Peyer's patch (tissue), 4 donors: Measurements from ENCODE around the gene ARHGAP15. TPM values are rescaled to one million over a fixed set of nuclear protein-coding genes. Genes with fewer than 3 reads are reported as not detected.

Experiments used
- DNase-seq, 3 donors: peaks; one replicate each; pipeline ENCODE4 v3.0.0-alpha.2; 2017 to 2019
- H3K27ac ChIP-seq, 4 donors: fragments of 200-600 bp; sonication (generic); one replicate each; pipeline ENCODE4 v1.5.1; 2016 to 2019
- H3K27me3 ChIP-seq, 2 donors: fragments of 200-600 bp; sonication (generic); one replicate each; pipeline ENCODE4 v1.5.1; 2019
- H3K36me3 ChIP-seq, 3 donors: fragments of 200-600 bp; sonication (generic); one replicate each; pipeline ENCODE4 v1.5.1; 2016 to 2019
- H3K4me1 ChIP-seq, 4 donors: fragments of 200-600 bp; sonication (generic); one replicate each; pipeline ENCODE4 v1.5.1; 2016 to 2019
- H3K4me3 ChIP-seq, 4 donors: fragments of 200-600 bp; sonication (generic); 1 replicate in 3 of 4; 2 replicates in 1 of 4; pipeline ENCODE4 v1.5.1; 2016 to 2019; ENCODE audit warnings: mild to moderate bottlenecking in 1 of 4
- H3K9me3 ChIP-seq, 4 donors: fragments of 200-600 bp; sonication (generic); one replicate each; pipeline ENCODE4 v1.5.1; 2016 to 2019; ENCODE audit warnings: mild to moderate bottlenecking in 1 of 4
- CTCF ChIP-seq, 6 experiments: fragments of 450-650 bp in 4 of 6; fragments of 200-600 bp in 2 of 6; sonication (generic) in 1 of 6; IDR thresholded peaks; one replicate each; pipeline ENCODE4 v1.5.1; 2017 to 2019; ENCODE audit warnings: antibody characterized with exemption in 6 of 6, mild to moderate bottlenecking in 3 of 6, moderate library complexity in 1 of 6
- POLR2A ChIP-seq, 2 donors: fragments of 450-650 bp; IDR thresholded peaks; one replicate each; pipeline ENCODE4 v1.5.1; 2017; ENCODE audit warnings: antibody characterized with exemption in 2 of 2, mild to moderate bottlenecking in 2 of 2, moderate library complexity in 2 of 2
- total RNA-seq, 4 donors: library from RNA; depleted of rRNA; stranded (reverse); fragments of >200 nt; gene quantifications; one replicate each; pipeline ENCODE4 v1.1.0, GENCODE V29; 2016

ARHGAP15 gene
- total RNA-seq, 4 donors from 2014 or later, result 6.7 to 203 (median 12.5) TPM

GRCh38 chr2:143300536-143300935, 171.3 kb downstream of the ARHGAP15 start:
- Histone ChIP-seq H3K27ac (no peak overlapping the region), H3K36me3 (no peaks in the 10 kb centered on the region), H3K9me3 (no peaks in the 10 kb centered on the region), H3K4me3 (no peak overlapping the region), H3K27me3 (no peaks in the 10 kb centered on the region), H3K4me1 (no peaks in the 10 kb centered on the region)
- TF ChIP-seq CTCF (IDR thresholded peaks at IDR 0.05) (no peak), POLR2A (IDR thresholded peaks at IDR 0.05) (no peak)
- no peak for DNase-seq

- DNase-seq, result no peak
- no peak for TF ChIP-seq CTCF (IDR thresholded peaks at IDR 0.05)
- no peak for TF ChIP-seq POLR2A (IDR thresholded peaks at IDR 0.05)
- no peak overlapping the region for H3K4me3 ChIP-seq
- no peaks in the 10 kb centered on the region for H3K9me3 ChIP-seq
- no peaks in the 10 kb centered on the region for H3K4me1 ChIP-seq
- H3K27me3 ChIP-seq, result no peaks in the 10 kb centered on the region
- no peaks in the 10 kb centered on the region for H3K36me3 ChIP-seq
- H3K27ac ChIP-seq, result no peak overlapping the region
These were observed 182.2 kb downstream of the ARHGAP15 start for GRCh38 chr2:143311426-143311825.

GRCh38 chr2:143312441-143312840, 183.2 kb downstream of the ARHGAP15 start:
- TF ChIP-seq POLR2A (IDR thresholded peaks at IDR 0.05) (no peak), CTCF (IDR thresholded peaks at IDR 0.05) (no peak)
- Histone ChIP-seq H3K4me3 (no peak overlapping the region), H3K27me3 (no peaks in the 10 kb centered on the region), H3K27ac (no peak overlapping the region), H3K36me3 (no peaks in the 10 kb centered on the region), H3K4me1 (no peaks in the 10 kb centered on the region), H3K9me3 (no peaks in the 10 kb centered on the region)
- DNase-seq, result no peak

- Histone ChIP-seq H3K36me3 (no peaks in the 10 kb centered on the region), H3K4me3 (no peak overlapping the region), H3K27ac (no peak overlapping the region), H3K4me1 (no peaks in the 10 kb centered on the region), H3K27me3 (no peaks in the 10 kb centered on the region), H3K9me3 (no peaks in the 10 kb centered on the region)
- TF ChIP-seq CTCF (IDR thresholded peaks at IDR 0.05) (no peak), POLR2A (IDR thresholded peaks at IDR 0.05) (no peak)
- DNase-seq, result no peak
These were observed 184.6 kb downstream of the ARHGAP15 start for GRCh38 chr2:143313861-143314260.

- Histone ChIP-seq H3K9me3 (no peaks in the 10 kb centered on the region), H3K4me3 (no peak overlapping the region), H3K36me3 (no peaks in the 10 kb centered on the region), H3K27ac (no peak overlapping the region), H3K27me3 (no peaks in the 10 kb centered on the region), H3K4me1 (no peaks in the 10 kb centered on the region)
- DNase-seq, result no peak
- TF ChIP-seq POLR2A (IDR thresholded peaks at IDR 0.05), result no peak
- no peak for TF ChIP-seq CTCF (IDR thresholded peaks at IDR 0.05)
These were observed 192.8 kb downstream of the ARHGAP15 start for GRCh38 chr2:143321994-143322393.

- no peaks in the 10 kb centered on the region for H3K9me3 ChIP-seq
- no peaks in the 10 kb centered on the region for H3K4me1 ChIP-seq
- no peak overlapping the region for H3K4me3 ChIP-seq
- no peaks in the 10 kb centered on the region for H3K27me3 ChIP-seq
- no peak overlapping the region for H3K27ac ChIP-seq
- no peaks in the 10 kb centered on the region for H3K36me3 ChIP-seq
- DNase-seq, result no peak
- no peak for TF ChIP-seq CTCF (IDR thresholded peaks at IDR 0.05)
These were observed 200.1 kb downstream of the ARHGAP15 start for GRCh38 chr2:143329288-143329687.
